ENCODE results near the gene CLCN2.

GRCh38 chr3:184334470-184335158, 26.8 kb downstream of the CLCN2 start:
- TF ChIP-seq, protein P1, sequence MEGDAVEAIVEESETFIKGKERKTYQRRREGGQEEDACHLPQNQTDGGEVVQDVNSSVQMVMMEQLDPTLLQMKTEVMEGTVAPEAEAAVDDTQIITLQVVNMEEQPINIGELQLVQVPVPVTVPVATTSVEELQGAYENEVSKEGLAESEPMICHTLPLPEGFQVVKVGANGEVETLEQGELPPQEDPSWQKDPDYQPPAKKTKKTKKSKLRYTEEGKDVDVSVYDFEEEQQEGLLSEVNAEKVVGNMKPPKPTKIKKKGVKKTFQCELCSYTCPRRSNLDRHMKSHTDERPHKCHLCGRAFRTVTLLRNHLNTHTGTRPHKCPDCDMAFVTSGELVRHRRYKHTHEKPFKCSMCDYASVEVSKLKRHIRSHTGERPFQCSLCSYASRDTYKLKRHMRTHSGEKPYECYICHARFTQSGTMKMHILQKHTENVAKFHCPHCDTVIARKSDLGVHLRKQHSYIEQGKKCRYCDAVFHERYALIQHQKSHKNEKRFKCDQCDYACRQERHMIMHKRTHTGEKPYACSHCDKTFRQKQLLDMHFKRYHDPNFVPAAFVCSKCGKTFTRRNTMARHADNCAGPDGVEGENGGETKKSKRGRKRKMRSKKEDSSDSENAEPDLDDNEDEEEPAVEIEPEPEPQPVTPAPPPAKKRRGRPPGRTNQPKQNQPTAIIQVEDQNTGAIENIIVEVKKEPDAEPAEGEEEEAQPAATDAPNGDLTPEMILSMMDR (IDR thresholded peaks at IDR 0.05; ENCODE audit: insufficient read depth, low read depth, low read length), result no peak
- TF ChIP-seq EZH2 (IDR thresholded peaks at IDR 0.05; ENCODE audit: insufficient read depth, low read length), result no peak

Data from astrocyte (in vitro differentiated cells and primary cell).